ENCODE data around the gene GAL3ST3.

GAL3ST3 gene

DNA sequence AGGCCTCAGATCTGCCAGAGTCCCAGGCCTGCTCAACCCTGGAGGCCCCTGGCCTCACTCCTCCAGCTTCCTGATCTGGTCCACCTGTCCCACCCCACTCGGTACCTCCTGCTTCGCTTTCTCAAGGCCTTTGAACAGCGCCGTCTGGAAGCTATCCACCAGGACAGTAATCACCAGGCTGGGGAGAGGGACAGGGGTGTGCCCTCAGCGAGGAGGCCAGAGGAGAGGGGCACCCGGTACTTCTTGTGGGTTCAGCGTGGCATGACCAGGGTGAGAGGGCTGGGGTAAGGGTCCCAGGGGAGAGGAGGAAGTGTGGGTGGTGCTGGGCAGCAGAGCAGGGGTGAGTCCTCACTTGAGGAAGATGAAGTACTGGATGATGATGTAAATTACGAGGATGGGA is 28.7 kb downstream of the GAL3ST3 start:
- no peak overlapping the region for H3K4me3 ChIP-seq (ENCODE audit: low read depth, low read length)
- TF ChIP-seq, protein P1, sequence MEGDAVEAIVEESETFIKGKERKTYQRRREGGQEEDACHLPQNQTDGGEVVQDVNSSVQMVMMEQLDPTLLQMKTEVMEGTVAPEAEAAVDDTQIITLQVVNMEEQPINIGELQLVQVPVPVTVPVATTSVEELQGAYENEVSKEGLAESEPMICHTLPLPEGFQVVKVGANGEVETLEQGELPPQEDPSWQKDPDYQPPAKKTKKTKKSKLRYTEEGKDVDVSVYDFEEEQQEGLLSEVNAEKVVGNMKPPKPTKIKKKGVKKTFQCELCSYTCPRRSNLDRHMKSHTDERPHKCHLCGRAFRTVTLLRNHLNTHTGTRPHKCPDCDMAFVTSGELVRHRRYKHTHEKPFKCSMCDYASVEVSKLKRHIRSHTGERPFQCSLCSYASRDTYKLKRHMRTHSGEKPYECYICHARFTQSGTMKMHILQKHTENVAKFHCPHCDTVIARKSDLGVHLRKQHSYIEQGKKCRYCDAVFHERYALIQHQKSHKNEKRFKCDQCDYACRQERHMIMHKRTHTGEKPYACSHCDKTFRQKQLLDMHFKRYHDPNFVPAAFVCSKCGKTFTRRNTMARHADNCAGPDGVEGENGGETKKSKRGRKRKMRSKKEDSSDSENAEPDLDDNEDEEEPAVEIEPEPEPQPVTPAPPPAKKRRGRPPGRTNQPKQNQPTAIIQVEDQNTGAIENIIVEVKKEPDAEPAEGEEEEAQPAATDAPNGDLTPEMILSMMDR (IDR thresholded peaks at IDR 0.05; ENCODE audit: control insufficient read depth, extremely low read depth, insufficient read depth), result no peak
- no peak for DNase-seq (ENCODE audit: low read depth)

DNA sequence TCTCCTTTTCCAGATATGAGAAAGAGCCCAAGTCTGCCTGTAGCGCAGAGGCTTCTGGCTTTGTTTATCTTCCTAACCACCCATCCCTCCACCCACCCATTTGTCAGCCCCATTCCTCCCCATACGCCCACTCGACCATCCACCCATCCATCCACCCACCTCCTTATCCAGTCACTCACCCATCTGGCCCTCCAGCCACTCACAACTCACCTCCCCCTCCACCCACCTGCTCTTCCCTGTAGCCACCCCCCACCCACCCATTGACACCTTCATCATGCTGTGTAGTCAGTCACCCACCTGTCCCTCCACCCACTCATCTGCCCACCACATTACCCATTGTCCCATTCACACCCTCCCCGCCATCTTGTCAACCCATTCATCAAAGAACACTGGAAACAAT is 31.6 kb downstream of the GAL3ST3 start:
- DNase-seq (ENCODE audit: low read depth), result no peak
- TF ChIP-seq, protein P1 (IDR thresholded peaks at IDR 0.05; ENCODE audit: control insufficient read depth, extremely low read depth, insufficient read depth), result no peak
- H3K4me3 ChIP-seq (ENCODE audit: low read depth, low read length), result no peak overlapping the region

DNA sequence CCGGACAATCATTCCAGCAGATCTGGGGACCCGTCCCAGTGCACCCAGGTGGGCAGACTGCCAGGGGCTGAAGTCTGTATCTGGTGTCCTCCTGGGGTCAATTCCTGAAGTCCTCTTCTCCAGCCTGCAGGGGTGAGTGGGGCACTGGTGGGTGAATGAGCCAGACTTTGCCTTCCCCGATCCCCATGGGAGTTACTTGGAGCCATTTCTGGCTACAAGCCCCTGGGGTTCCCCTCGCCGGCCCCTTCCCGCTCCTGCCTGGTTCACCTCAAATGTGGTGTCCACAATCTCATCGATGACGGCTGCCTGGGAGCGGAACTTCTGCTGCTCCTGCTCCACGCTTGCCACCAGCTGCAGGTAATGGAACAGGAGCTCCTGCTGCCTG is 32.2 kb downstream of the GAL3ST3 start:
- DNase-seq (ENCODE audit: low read depth), result no peak
- TF ChIP-seq, protein P1 (IDR thresholded peaks at IDR 0.05; ENCODE audit: control insufficient read depth, extremely low read depth, insufficient read depth), result no peak
- H3K4me3 ChIP-seq (ENCODE audit: low read depth, low read length), result no peak overlapping the region

DNA sequence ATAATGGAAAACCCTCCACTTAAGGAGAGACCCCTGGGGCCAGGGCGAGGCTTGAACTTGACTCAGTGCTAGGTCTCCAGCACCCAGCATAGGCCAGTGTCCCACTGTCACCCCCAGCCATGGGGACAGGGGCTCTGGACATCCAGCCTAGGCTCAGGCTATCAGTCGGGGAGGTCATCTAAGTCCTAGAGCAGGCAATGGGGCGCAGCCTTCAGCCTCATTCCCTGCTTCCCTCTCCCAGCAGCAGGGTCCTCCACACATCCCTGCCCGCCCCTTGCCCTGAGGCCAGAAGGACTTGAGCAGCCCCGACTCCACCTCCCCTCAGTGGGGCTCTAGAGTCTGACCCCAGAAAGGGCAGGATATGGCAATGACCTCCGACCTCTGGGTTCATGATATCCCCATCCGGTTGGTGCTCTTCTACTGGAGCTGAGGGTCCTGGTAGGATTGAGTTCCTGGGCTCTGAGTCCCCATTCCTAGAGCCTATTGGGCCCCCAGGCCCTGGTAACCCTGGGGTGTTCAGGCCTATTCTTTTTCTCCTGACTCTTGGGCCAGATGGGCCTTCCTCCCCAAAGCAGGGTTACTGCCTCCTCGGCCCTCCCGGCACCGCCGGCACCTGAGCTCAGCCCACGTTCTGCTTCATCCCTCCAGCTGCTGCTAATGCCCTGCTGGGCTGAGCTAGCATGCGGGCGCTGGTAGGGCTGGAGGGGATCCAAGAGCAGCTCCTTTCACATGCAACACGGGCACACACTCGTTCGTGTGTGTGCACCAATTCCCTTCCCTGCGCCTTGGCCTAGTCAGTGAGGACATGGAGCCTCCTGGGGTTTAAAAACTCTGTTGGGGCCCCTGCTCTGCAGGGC is 32.8 kb downstream of the GAL3ST3 start:
- TF ChIP-seq, protein P1 (IDR thresholded peaks at IDR 0.05; ENCODE audit: control insufficient read depth, extremely low read depth, insufficient read depth), result no peak
- no peak overlapping the region for H3K4me3 ChIP-seq (ENCODE audit: low read depth, low read length)
- no peak for DNase-seq (ENCODE audit: low read depth)

DNA sequence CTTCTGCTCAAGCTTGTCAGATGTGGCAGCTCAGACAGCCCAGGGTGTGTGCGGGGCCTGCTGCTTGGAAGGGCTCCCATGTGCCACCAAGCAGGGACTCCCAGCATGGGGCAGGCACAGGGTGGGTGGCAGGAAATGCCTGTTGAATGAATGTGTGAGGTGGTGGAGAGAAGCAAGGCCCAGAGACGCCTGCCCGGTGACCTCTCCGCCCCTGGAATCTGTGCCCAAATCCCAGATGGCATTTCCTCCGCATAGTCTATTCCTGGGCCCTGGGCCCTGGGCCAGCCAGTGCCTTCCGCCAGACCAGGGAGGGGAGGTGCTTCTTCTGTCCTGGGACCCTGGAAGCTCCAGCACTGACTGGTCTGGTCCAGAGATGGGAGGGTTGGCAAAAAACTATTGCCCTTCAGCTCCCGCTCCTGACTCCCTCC is 33.5 kb downstream of the GAL3ST3 start:
- H3K4me3 ChIP-seq (ENCODE audit: low read depth, low read length), result no peak overlapping the region
- no peak for DNase-seq (ENCODE audit: low read depth)
- TF ChIP-seq, protein P1 (IDR thresholded peaks at IDR 0.05; ENCODE audit: control insufficient read depth, extremely low read depth, insufficient read depth), result no peak

DNA sequence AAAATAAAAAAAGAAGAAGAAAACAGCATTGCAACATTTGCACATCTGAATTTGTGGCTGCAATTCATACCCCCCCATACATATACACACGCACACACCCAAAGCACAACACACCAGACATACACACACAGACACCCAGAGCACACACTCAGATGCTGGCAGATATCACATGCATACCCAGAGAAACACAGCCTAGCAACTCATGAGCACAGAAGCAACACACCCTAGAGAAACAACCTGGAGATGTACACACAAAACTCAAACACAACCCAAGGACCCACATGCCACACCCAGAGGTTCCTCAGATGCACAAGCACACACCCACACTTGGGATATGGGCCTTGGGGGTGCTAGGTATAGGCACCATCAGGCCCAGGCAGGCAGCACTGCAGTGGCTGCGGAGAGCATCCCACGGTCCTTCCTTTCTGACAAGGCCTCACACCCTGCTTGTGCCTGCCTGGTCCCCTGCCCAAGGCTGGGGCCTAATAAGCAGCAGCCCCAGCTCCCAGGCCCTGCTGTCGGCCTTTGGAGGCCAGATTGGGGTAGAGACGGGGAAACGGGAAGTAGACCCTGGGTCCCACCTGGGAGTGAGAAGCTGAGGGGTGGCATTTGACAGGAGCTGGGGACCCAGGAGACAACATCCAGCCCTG is 34.0 kb downstream of the GAL3ST3 start:
- H3K4me3 ChIP-seq (ENCODE audit: low read depth, low read length), result no peak overlapping the region
- no peak for DNase-seq (ENCODE audit: low read depth)
- TF ChIP-seq, protein P1 (IDR thresholded peaks at IDR 0.05; ENCODE audit: control insufficient read depth, extremely low read depth, insufficient read depth), result no peak
